NOMO-1 (cell line): ENCODE data around the gene GLB1L3.
"Not testable (repeated sequence)": the region's sequence is repeated elsewhere in the genome, so short reads cannot be mapped to it uniquely, and the experiment has no call there.

ENCODE experiments used
- DNase-seq, 2 experiments: peaks; one replicate each; lab custom pipeline; 2025; ENCODE audit not compliant: unreplicated experiment in 2 of 2; lab: John Stamatoyannopoulos, UW

GLB1L3 gene

DNA sequence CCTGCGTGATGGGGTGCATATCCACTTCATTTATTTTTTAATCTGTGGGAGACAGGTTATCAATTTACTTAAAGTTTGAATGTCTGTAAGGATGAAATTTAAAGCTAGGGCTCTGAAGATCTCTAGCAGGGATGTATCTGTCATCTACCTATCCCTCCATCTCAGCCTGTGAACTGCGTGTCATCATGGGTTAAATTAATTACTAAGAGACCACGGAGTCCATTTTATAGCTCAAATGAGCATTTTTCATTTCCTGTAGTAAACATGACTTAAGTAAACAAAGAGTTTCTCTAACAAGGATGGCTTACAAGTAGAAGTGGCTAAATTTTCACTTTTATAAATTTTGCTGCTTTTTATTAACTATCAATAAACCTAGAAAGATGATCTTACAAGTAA, 2.9 kb upstream of the GLB1L3 start:
- no peak for DNase-seq

DNA sequence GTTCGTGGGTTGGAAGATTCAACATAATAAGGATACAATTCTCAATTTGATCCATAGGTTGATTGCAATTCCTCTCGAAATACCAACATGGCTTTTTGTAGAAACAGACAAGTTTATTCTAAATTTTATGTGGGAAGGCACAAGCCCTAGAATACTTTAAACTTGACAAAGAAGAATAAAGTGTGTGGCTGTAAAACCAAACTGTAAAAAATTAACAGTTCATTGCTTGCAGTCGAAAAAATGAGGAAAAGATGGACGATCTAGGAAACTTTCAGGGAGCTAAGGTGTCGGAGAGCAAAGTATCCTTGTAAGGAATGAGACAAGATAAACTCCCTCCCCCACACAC, 1.0 kb upstream of the GLB1L3 start:
- DNase-seq, result no peak

DNA sequence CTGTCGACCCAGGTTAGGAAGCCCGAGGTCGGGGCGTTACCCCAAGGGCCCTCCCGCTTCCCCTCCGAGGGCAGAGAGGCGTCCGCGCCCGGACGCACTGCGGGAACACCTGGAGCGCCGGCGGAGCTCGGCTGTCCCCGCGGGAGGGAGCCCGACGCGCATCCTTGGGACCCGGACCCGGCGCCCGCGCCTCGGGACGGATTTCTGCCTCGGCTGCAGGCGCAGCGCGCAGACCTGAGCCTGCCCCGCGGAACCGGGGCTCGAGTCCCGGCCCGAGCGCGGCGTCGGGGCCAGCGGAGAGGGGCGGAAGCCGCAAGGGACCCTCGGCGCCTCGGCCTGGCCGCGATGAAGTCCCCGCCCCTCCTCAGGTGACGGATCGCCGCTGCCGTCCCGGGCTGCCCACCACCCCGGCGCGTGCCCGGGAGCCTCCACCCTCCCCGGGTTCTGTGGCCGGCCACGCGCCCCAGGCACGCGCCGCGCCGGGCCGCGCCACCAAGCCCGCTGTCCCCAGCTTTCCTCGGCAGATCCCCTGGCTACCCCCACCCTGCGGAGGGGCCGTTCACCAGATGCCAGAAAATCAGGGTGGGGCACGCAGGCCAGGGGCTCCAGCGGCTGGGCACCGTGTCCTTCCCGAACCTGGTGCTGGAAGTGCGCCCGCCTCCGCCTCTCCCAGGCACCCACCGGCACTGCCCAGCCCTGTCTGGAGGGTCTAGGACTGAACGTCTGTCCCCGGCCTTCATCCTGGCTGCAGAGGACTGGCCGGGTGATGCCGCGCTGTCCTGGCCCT, 410 bp downstream of the GLB1L3 start:
- no peak for DNase-seq

DNA sequence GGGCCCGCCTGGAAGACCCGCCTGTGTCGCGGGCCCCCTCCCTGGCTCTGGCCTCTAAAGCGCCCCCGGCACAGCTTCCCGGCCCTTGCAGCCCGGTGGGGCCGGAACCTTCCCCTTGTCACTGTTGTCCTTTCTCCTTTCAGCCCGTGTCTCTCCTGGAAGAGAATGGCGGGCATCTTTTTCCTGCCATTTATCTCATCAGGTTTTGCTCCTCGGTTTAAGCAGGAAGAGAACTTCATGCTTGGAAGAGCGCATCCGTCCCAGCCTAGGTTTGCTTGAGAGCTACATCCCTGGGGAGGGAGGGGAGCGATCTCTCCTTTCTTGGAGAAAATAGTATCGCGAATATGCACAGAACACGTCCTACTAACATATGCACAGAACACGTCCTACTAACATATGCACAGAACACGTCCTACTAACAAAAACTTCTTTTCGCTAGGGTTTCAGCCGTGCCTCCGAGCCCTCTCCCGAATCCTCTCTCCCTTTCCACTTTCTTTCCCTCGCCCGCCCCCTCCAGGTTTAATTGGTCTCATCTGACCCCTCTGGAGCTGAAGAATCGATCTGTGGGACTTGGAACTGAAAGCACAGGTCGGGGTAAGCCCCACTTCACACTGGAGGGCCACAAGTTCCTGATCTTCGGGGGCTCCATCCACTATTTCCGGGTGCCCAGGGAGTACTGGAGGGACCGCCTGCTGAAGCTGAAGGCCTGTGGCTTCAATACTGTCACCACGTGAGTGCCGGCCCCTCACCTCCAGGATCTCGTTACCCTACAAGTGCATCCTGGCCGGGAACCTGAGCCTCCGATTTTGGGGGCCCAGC, 1.2 kb downstream of the GLB1L3 start:
- no peak for DNase-seq

DNA sequence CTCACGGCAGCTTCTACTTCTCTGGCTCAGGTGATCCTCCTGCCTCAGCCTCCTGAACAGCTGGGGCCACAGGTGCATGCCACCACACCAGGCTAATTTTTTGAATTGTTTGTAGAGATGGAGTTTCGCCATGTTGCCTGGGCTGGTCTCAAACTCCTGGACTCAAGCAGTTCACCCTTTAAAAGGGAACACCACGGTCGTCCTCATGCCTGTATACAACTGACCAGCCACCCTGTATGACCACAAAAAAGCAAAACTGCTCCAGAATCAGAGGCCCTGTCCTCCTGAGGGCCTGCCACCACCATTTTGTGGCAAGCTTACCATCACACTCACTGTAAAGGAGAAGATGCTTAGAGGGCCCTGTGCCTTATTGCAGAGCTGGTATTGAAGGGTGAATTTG, 2.2 kb downstream of the GLB1L3 start:
- no peak for DNase-seq

DNA sequence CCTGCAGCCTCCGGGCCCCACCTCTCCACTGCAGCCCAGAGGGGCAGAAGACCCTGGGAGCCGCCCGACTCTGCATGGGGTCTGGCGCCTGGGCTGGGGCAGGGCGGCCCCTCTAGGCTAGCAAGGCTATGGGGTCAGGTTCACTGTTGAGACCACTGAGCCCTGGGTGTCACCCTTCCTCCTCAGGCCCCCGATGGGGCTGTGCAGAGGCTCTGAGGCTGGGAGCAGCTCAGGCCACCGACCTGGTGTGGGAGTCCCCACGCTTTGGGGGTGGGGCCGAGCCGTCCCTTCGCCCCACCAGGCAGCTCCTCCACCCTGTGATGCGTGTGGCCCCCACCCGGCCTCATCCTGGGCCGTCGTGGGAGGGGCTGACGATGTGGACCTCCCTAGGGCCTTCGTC, 5.5 kb downstream of the GLB1L3 start:
- not testable (repeated sequence) for DNase-seq

DNA sequence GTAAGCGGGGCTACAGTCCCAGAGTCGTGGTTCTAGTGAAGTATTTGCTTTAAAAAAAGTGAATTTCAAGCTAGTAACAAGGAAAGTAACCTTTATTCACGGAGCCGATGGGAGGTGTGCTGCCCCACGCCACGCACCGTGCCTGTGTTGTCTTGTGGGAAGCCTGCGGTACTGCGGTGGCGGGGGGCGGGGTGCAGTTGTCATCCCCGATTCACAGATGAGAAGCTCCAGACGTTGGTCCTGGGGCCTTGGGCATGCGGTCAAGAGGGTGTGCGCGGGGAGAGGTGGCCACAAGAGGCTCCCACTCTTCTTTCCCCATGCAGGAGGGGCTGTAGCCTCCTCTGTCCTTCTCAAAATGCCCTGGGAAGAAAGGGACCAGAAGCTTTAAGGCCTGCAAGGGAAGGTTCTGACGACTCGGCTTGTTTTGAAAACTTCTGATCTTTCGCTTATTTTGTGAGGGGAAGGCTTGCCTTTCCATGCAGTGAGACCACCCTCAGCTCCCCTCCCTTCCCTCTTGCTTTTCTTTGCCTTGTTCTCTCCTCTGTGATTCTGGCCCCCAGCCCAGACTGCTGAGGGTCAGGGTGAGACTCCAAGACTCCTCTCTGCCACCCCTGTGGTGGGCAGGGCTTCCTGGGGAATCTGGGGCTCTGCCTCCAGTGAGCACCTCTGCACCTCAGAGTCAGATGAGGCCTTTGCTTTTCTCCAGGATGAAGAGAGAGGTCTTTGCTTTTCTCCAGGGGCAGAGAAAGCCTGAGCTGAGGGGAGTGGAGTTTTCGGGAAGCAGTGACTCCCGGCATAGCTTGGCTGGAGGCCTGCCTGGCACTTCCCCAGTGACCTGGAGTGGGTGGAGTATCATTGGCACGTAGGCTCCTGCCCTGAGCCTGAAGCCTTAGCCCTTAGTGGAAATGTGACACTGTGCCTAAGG, 6.2 kb downstream of the GLB1L3 start:
- DNase-seq, result no peak

DNA sequence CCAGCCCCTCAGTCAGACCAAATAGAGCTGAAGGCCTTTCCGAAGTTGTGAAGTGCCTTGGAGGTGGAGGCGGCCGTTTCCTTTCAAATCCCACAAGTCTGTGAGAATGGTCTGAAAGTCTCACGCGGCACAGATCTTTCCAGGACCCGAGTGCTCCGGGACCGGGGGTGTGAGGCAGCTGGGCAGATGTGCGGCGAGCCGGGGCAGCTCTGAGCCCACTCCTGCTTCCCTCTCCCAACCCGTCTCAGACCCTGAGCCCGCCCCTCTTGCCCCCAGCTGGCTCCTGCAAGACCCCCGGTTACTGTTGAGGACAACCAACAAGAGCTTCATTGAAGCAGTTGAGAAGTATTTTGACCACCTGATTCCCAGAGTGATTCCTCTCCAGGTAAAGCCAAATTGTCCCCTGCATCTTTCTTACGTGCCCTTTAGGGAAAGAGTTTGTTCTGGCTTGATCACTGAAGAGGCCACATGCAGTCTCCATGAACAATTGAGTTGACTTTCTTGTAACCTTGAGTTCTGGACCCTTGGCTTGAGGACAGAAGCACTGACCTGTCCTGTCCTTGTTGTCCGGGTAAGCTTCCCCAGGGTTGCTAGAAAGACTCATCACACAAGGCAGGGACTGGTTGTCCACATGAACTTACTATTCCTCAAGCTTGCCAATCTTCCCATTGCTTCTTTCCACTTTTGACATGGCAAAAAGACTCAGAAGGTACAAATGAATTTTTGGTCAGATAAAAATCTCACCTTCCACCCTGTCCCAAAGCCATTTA, 7.5 kb downstream of the GLB1L3 start:
- no peak for DNase-seq

DNA sequence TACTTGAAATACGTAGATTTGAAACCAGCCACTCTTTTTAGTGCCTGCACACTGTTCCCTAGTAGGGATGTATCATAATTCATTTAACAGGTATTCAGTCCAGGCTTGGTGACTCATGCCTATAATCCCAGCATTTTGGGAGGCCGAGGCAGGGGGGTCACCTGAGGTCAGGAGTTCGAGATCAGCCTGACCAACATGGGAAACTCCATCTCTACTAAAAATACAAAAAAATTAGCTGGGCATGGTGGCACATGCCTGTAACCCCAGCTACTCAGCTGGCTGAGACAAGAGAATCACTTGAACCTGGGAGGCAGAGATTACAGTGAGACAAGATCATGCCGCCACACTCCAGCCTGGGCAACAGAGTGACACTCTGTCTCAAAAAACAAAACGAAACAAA, 8.2 kb downstream of the GLB1L3 start:
- DNase-seq, result not testable (repeated sequence)

DNA sequence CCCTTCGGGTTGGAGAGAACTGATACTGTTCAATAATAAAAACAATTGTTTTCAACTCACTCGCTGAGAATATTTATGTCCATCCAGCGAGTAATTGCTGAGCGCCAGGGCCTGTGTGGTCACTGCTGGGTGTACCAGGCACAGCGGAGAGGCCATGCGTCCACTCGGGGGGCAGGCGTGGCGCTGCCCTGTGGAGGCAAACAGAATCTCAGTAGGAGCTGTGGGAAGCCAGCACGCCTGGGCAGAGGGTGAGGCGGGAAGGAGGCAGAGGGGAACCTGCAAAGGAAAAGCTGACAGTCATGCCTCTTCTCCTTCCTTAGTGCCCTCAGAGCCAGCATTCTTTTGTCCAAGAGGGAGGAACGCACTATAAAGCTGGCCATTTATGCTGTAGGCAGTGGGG, 11.4 kb downstream of the GLB1L3 start:
- DNase-seq, result no peak

DNA sequence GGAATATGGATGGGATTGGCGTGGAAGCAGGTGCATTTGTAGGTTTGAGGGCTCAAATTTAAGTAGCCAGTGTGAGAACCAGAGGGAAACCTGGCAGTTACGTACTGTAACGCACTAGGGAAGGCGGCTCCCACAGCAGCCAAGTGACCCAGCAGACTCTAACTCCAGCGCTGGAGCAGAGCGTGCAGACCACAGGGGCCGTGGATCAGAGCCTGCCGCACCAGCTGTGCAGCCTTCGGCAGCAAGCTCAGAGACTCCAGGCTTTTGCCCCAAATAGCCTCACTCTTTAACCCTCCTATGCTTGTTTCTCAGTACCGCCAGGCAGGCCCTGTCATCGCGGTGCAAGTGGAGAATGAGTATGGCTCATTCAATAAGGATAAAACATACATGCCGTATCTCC, 12.3 kb downstream of the GLB1L3 start:
- DNase-seq, result no peak

DNA sequence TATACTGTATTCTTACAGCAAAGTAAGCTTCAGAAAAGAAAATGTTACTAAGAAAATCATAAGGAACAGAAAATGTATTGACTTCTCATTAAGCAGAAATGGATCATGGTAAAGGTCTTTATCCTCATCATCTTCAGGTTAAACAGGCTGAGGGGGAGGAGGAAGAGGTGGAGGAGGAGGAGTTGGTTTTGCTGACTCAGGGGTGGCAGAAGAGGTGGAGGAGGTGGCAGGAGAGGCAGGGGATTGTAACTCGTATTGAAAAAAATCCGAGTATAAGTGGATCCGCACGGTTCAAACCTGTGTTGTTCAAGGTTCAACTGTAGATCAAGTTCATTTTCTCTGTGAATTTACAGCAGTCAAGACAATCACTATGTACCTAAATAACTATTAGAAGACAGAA, 13.0 kb downstream of the GLB1L3 start:
- DNase-seq, result no peak

DNA sequence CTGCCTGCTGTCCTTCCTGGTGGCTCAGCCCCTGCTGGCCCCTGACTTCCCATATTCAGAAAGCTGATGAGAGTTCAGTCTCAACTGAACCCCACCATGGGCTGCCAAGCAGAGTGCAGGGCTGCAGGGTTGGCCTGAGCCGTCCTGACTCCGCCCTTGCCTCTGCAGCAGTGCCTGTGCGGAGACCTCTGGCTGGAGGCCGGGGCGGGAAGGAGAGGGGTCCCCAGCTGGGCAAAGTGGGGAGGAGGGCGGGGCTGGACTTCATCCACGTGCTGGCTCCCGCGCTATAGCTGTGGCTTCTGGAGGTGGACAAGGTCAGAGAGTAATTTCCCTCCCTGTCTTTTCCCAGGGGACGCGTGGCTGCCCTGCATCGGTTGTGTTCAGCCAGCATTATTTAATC, 13.6 kb downstream of the GLB1L3 start:
- no peak for DNase-seq

DNA sequence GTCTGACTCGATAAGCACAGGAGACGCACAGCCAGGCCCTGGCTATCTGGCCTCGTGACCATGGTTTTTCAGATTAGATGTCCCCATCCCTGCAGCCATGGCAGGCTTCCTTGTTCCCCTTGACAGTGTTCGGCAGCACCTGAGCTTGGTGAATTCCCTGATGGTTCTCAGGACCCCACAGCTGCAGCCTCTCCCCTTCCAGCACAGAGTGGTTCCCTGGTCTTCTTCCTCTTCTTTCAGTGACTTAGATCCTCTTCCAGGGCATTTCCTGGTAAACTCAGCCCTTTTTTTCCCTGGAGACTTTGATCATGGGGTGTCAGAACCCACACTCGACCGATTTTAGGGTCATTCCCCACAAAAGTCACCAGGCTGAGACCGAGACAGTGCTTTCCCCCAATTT, 14.5 kb downstream of the GLB1L3 start:
- DNase-seq, result no peak

DNA sequence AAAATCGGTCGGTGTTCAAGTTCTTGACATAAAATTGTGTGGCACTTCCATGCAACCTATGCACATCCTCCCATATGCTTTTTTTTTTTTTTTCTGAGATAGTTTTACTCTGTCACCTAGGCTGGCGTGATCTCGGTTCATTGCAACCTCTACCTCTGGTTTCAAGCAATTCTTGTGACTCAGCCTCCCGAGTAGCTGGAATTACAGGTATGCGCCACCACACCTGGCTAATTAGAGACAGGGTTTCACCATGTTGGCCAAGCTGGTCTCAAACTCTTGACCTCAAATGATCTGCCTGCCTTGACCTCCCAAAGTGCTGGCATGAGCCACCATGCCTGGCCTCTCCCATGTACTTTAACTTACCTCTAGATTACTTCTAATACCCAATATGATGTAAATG, 15.0 kb downstream of the GLB1L3 start:
- no peak for DNase-seq

DNA sequence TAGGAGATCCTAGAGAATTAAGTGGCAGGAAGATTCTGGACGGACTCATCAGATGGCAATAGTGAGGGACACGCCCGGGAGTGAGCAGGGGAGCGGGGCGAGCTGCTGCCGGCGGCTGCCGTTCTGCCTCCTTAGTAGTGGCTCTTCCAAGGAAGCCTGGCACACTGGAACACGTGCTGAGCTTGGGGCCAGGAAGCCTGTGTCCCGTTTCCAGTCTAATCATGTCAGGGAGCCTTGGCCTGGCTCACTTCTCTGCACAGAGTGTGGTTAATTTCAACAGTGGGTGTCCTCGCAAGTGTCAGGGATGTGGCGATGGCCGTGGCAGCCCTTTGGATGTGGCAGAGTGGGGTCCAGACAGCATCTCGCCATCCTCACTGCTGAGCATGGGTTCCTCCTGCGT, 16.5 kb downstream of the GLB1L3 start:
- no peak for DNase-seq

DNA sequence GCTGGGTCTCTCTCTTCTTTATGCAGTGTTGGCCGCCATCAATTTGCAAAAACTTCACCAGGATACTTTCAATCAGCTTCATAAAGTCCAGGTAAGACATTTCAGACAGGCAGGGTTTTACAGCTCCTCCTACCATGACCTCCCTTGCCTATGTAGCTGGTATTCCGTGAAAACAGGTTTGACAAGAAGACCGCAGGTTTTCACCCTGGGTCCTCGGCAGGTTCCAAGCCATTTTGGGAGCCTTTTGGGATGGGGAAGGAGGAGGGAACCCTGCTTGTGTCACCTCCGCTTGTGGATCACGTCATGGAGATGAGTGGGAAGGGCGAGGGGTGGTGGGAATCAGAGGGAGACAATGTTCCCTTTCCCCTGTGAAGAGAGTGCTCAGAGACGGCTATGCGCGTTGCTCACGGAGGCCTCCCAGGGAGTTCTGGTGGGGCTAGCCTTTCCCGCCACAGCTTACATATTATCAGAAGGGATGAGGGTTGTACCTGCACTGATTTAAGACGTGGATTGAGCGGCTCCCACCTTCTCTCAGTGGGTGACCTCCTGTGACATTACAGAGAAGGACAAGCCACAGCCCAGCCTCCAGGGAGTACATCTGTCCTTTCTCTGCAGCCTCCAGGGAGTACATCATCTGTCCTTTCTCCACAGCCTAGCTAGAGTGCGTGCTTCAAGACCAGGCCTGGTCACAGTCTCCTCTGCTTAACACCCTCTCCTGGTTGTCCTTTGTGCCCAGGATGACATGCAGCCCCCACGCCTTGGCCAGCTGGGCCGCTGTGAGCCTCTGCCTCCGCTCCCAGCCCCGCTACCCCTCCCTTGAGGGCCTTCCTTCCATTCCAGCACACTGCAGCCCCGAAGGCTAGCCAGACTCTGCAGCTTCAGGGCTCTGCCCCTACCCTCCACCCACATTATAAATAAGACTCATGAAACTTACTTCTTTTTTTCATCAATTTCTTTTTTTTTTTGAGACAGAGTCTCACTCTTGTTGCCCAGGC, 17.2 kb downstream of the GLB1L3 start:
- no peak for DNase-seq

DNA sequence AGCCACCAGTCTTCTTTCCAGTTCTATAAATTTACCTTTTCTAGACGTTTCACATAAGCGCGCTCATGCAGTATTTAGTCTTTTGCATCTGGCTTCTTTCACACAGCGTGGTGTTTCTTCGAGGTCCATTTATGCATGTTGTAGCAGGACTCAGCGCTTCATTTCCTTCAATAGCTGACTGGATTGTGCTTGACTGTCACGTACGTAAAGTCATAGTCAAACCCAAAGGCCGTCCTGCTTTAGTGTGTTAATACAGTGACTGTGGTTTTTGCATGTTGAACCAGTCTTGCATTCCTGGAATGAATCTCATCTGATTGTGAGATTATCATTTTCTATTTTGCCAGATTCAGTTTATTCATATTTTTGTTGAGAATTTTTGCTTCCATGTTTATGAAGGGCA, 18.5 kb downstream of the GLB1L3 start:
- no peak for DNase-seq

DNA sequence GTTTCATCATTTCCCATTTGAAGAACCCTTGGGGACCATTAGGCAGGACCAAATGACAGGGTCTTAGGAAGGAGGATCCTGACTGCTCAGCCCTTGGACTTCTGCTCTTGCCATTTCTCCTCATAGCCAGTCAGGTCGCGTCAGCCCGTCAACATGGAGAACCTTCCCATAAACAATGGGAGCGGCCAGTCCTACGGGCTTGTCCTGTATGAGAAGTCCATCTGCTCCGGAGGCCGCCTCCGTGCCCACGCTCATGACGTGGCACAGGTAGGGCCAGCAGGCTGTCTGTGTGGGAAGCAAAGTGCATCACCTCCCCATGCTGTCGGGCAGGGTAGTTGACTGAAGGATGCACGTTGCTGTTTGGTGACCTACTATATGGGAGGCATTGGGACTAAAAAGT, 36.0 kb downstream of the GLB1L3 start:
- no peak for DNase-seq
